SH-SY5Y (cell line): ENCODE results near the gene TMEM208.

Experiments
- GATA2 ChIP-seq: IDR thresholded peaks from 2 replicates; pipeline ENCODE4 v1.6.1; 2011; ENCODE audit warnings: mild to moderate bottlenecking, low read depth, low read length
- GATA3 ChIP-seq: IDR thresholded peaks from 2 replicates; pipeline ENCODE4 v1.6.1; 2011; ENCODE audit warnings: low read depth, mild to moderate bottlenecking, low read length, moderate library complexity

GRCh38 chr16:67277294-67277998 lies 50.5 kb downstream of the TMEM208 start:
- TF ChIP-seq GATA2: no peak
- no peak for TF ChIP-seq GATA3
